Esophagus (tissue), 2 donors: ENCODE measurements around the gene RPL31. TPM values are rescaled to one million over a fixed set of nuclear protein-coding genes. Genes with fewer than 3 reads are reported as not detected.
"Not testable (repeated sequence)": the region's sequence is repeated elsewhere in the genome, so short reads cannot be mapped to it uniquely, and the experiment has no call there.

Experiments
- H3K27ac ChIP-seq, 2 donors: one replicate each; pipeline ENCODE4 v1.5.1; 2013; ENCODE audit warnings: low read depth in 2 of 2, mild to moderate bottlenecking in 2 of 2, inconsistent platforms in 1 of 2, low read length in 1 of 2, moderate library complexity in 1 of 2
- H3K27me3 ChIP-seq, 2 donors: one replicate each; pipeline ENCODE4 v1.6.1; 2013; ENCODE audit warnings: low read length in 2 of 2, control low read depth in 1 of 2, mild to moderate bottlenecking in 1 of 2; ENCODE audit not compliant: insufficient read depth in 2 of 2, control insufficient read depth in 1 of 2
- H3K36me3 ChIP-seq, 2 donors: one replicate each; pipeline ENCODE4 v1.6.1; 2013; ENCODE audit warnings: low read length in 1 of 2; ENCODE audit not compliant: control insufficient read depth in 2 of 2, insufficient read depth in 2 of 2
- H3K4me1 ChIP-seq, 2 donors: one replicate each; pipeline ENCODE4 v1.6.1; 2013; ENCODE audit warnings: low read length in 1 of 2; ENCODE audit not compliant: control insufficient read depth in 2 of 2, insufficient read depth in 2 of 2
- H3K4me3 ChIP-seq, 2 donors: one replicate each; pipeline ENCODE4 v1.5.1; 2013; ENCODE audit warnings: low read length in 2 of 2, mild to moderate bottlenecking in 2 of 2, low read depth in 1 of 2, moderate library complexity in 1 of 2
- H3K9me3 ChIP-seq, 2 donors: one replicate each; pipeline ENCODE4 v1.6.1; 2013; ENCODE audit warnings: mild to moderate bottlenecking in 2 of 2, low read depth in 1 of 2, low read length in 1 of 2, moderate library complexity in 1 of 2; ENCODE audit not compliant: control insufficient read depth in 2 of 2, insufficient read depth in 1 of 2
- WGBS, 2 donors: extraction: QIAGEN DNeasy Blood & Tissue Kit; methylation state at CpG; one replicate each; pipeline ENCODE4 v1.1.7; 2013; 5-methylcytosine and 5-hydroxymethylcytosine counted together
- polyA plus RNA-seq, 2 donors: library from polyadenylated mRNA; stranded (reverse); fragments of 200-250 nt; gene quantifications; one replicate each; pipeline ENCODE4 v1.2.3, GENCODE V29; 2013
- donor health status: healthy with polysubstance abuse.
- donor health status: Bipolar disorder and iron deficiency.

Gene RPL31
- polyA plus RNA-seq, 2 donors = 5,749 to 6,812 TPM

GRCh38 chr2:101047075-101047766, 45.1 kb downstream of the RPL31 start:
- Histone ChIP-seq H3K27ac (peak overlapping the region; percentile 42 to 74), H3K4me1 (peaks cover 4 to 13% of the 10 kb centered on the region in 2 donors), H3K27me3 (no peaks in the 10 kb centered on the region), H3K9me3 (no peaks in the 10 kb centered on the region), H3K4me3 (no peak overlapping the region), H3K36me3 (no peaks in the 10 kb centered on the region)
- 49 to 56% methylated on average over 12 of the region's 12 CpGs for WGBS, 2 donors

- H3K4me3 ChIP-seq = no peak overlapping the region
- H3K9me3 ChIP-seq = no peaks in the 10 kb centered on the region
- H3K36me3 ChIP-seq = no peaks in the 10 kb centered on the region
- peak overlapping the region; percentile 42 to 74 for H3K27ac ChIP-seq
- no peaks in the 10 kb centered on the region for H3K27me3 ChIP-seq
- WGBS, 2 donors = 46 to 49% methylated on average over 6 of the region's 6 CpGs
- H3K4me1 ChIP-seq = peaks cover 4 to 13% of the 10 kb centered on the region in 2 donors
These were observed 45.7 kb downstream of the RPL31 start for GRCh38 chr2:101047774-101048173.

- Histone ChIP-seq H3K4me3 (no peak overlapping the region), H3K4me1 (peaks cover 4 to 13% of the 10 kb centered on the region in 2 donors), H3K9me3 (no peaks in the 10 kb centered on the region), H3K27me3 (no peaks in the 10 kb centered on the region), H3K27ac (no peak overlapping the region), H3K36me3 (peaks cover 0 to 3% of the 10 kb centered on the region in 2 donors)
- WGBS, 2 donors = 66 to 82% methylated on average over 3 of the region's 3 CpGs
These were observed 46.7 kb downstream of the RPL31 start for GRCh38 chr2:101048756-101049155.

- not testable (repeated sequence) for H3K27ac ChIP-seq, H3K27me3 ChIP-seq, H3K4me3 ChIP-seq, H3K9me3 ChIP-seq, H3K36me3 ChIP-seq
- 96 to 98% methylated on average over 6 of the region's 6 CpGs for WGBS, 2 donors
- peaks cover 2 to 11% of the 10 kb centered on the region in 2 donors for H3K4me1 ChIP-seq
These were observed 48.8 kb downstream of the RPL31 start for GRCh38 chr2:101050886-101051285.

- H3K4me3 ChIP-seq = no peak overlapping the region
- H3K36me3 ChIP-seq = peaks cover 8 to 9% of the 10 kb centered on the region in 2 donors
- no peak overlapping the region for H3K27ac ChIP-seq
- 94 to 95% methylated on average over 4 to 5 of the region's 5 CpGs for WGBS, 2 donors
- H3K27me3 ChIP-seq = no peaks in the 10 kb centered on the region
- H3K9me3 ChIP-seq = no peaks in the 10 kb centered on the region
- peaks cover 2 to 9% of the 10 kb centered on the region in 2 donors for H3K4me1 ChIP-seq
These were observed 50.1 kb downstream of the RPL31 start for GRCh38 chr2:101052147-101052546.

GRCh38 chr2:101053117-101053516, 51.0 kb downstream of the RPL31 start:
- Histone ChIP-seq H3K27ac (peak overlapping the region in 1 of 2 donors; percentile 10), H3K4me1 (peaks cover 0 to 2% of the 10 kb centered on the region in 2 donors), H3K27me3 (no peaks in the 10 kb centered on the region), H3K9me3 (no peaks in the 10 kb centered on the region), H3K36me3 (peaks cover 8 to 10% of the 10 kb centered on the region in 2 donors), H3K4me3 (no peak overlapping the region)
- WGBS, 2 donors = 63 to 69% methylated on average over 3 of the region's 3 CpGs

Other genes with a start within 250 kb of the RPL31 start
- gene NPAS2, start 182.2 kb upstream of the RPL31 start, polyA plus RNA-seq = 10 to 100 TPM; 62.7 to 70.0 TPM
- 10 to 100 TPM; 13.3 to 19.4 TPM for gene TBC1D8, start 149.1 kb downstream of the RPL31 start, polyA plus RNA-seq